Left lung (tissue), 10 donors: ENCODE measurements around the gene SPAAR. TPM values are rescaled to one million over a fixed set of nuclear protein-coding genes. Genes with fewer than 3 reads are reported as not detected.

Source experiments
- ATAC-seq: fragments of 200-7000 bp; cut with Tn5 transposase; one replicate; pipeline ENCODE4 v1.9.1; 2020; ENCODE audit warnings: moderate library complexity
- DNase-seq, 4 donors: peaks; one replicate each; pipeline ENCODE4 v3.0.0-alpha.2; 2013 to 2020
- H3K27ac ChIP-seq, 2 donors: fragments of 200-600 bp; sonication (generic) in 1 of 2; one replicate each; pipeline versions ENCODE4 v1.5.0 to v1.8.0; 2020 to 2021
- H3K27me3 ChIP-seq, 2 donors: fragments of 200-600 bp; sonication (generic) in 1 of 2; one replicate each; pipeline versions ENCODE4 v1.5.0 to v1.8.0; 2020 to 2021
- H3K36me3 ChIP-seq, 2 donors: fragments of 200-600 bp; sonication (generic) in 1 of 2; one replicate each; pipeline versions ENCODE4 v1.5.0 to v1.8.0; 2020 to 2021
- H3K4me1 ChIP-seq, 2 donors: fragments of 200-600 bp; one replicate each; pipeline ENCODE4 v1.8.0; 2021
- H3K4me3 ChIP-seq, 2 donors: fragments of 200-600 bp; sonication (generic) in 1 of 2; one replicate each; pipeline versions ENCODE4 v1.5.0 to v1.8.0; 2020 to 2021; ENCODE audit warnings: mild to moderate bottlenecking in 1 of 2
- H3K9me3 ChIP-seq, 2 donors: fragments of 200-600 bp; sonication (generic) in 1 of 2; one replicate each; pipeline versions ENCODE4 v1.5.0 to v1.8.0; 2020 to 2021
- CTCF ChIP-seq, 2 donors: fragments of 200-600 bp; sonication (generic) in 1 of 2; IDR thresholded peaks; one replicate each; pipeline versions ENCODE4 v1.5.0 to v1.8.0; 2021; ENCODE audit warnings: antibody characterized with exemption in 2 of 2
- intact Hi-C, 2 donors: fragments of 100-400 bp; cut with DNase I; formaldehyde crosslinking; loops; one replicate each; pipeline versions ENCODE4 v1.11.2 to v1.14.2; 2022
- polyA plus RNA-seq, 6 donors: library from polyadenylated mRNA; unstranded; fragments of 120-200 nt; gene quantifications; one replicate each; pipeline ENCODE4 v1.2.1, GENCODE V29; 2013; ENCODE audit not compliant: insufficient read length in 6 of 6
- total RNA-seq, 2 donors: library from RNA; stranded (reverse); fragmentation: NEBNext Ultra II Directional; extraction: Animal tissue kit (Norgen Biotek cat#: 25700); gene quantifications; one replicate each; pipeline ENCODE4 v1.2.1, GENCODE V29; 2021
- donor health status: DM: no; HTN: yes; CAD: no.
- donor health status: DM: no; HTN: no; CAD: no.

The SPAAR gene
- total and polyA plus RNA-seq, 8 donors: 2.9 to 6.8 (median 3.7) TPM

GRCh38 chr9:35948451-35948850, 39.2 kb downstream of the SPAAR start:
- H3K27ac ChIP-seq: peak overlapping the region; percentile 53

DNA sequence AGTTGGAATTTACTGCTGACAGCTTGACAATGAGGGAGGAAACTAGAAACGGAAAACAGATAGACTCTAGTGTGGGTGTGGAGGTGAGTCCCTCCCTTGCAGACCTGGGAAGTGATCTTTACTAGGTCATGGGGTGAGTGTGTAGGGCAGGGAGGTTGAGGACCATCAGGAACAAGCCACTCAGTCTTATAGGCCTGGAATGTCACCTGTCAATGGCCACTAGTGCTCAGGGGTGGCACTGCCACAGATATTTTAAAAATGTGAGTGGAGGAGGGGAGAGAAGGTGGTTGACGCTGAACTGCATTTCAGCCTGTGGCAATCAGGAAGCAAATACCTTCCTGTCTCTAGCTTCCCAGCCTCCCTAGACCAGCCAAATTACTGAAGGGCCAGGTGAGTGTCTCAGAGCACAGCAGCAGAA, 39.6 kb downstream of the SPAAR start:
- TF ChIP-seq CTCF (IDR thresholded peaks at IDR 0.05): no peak
- intact Hi-C loops: loop anchor here in 1 of 2 donors (5.0 kb wide), 1 partner anchor 42 kb away; the partner anchor contains the start of genes HRCT1 and SPAAR
- Histone ChIP-seq H3K27me3 (no peaks in the 10 kb centered on the region), H3K4me1 (peaks cover 8 to 16% of the 10 kb centered on the region in 2 donors), H3K4me3 (no peak overlapping the region), H3K9me3 (no peaks in the 10 kb centered on the region), H3K27ac (peak overlapping the region; percentile 53), H3K36me3 (no peaks in the 10 kb centered on the region)
- DNase-seq (peak in 1 of 4 donors; percentile 42), ATAC-seq (peak; percentile 86)

More at GRCh38 chr9:35948451-35948850, 39.2 kb downstream of the SPAAR start:
- H3K9me3 ChIP-seq: no peaks in the 10 kb centered on the region
- no peak for DNase-seq
- no peak for ATAC-seq
- peaks cover 8 to 16% of the 10 kb centered on the region in 2 donors for H3K4me1 ChIP-seq
- TF ChIP-seq CTCF (IDR thresholded peaks at IDR 0.05): no peak
- no peaks in the 10 kb centered on the region for H3K27me3 ChIP-seq
- intact Hi-C loops: loop anchor here in 1 of 2 donors (5.0 kb wide), 1 partner anchor 41 kb away; the partner anchor contains the start of genes HRCT1 and SPAAR
- no peak overlapping the region for H3K4me3 ChIP-seq
- no peaks in the 10 kb centered on the region for H3K36me3 ChIP-seq

GRCh38 chr9:35951736-35952135, 42.4 kb downstream of the SPAAR start:
- Histone ChIP-seq H3K4me1 (peaks cover 0 to 6% of the 10 kb centered on the region in 2 donors), H3K27me3 (no peaks in the 10 kb centered on the region), H3K27ac (peak overlapping the region in 1 of 2 donors; percentile 57), H3K4me3 (no peak overlapping the region), H3K9me3 (no peaks in the 10 kb centered on the region), H3K36me3 (no peaks in the 10 kb centered on the region)
- no peak for TF ChIP-seq CTCF (IDR thresholded peaks at IDR 0.05)
- intact Hi-C loops: no loop called here
- ATAC-seq (no peak), DNase-seq (no peak)

DNA sequence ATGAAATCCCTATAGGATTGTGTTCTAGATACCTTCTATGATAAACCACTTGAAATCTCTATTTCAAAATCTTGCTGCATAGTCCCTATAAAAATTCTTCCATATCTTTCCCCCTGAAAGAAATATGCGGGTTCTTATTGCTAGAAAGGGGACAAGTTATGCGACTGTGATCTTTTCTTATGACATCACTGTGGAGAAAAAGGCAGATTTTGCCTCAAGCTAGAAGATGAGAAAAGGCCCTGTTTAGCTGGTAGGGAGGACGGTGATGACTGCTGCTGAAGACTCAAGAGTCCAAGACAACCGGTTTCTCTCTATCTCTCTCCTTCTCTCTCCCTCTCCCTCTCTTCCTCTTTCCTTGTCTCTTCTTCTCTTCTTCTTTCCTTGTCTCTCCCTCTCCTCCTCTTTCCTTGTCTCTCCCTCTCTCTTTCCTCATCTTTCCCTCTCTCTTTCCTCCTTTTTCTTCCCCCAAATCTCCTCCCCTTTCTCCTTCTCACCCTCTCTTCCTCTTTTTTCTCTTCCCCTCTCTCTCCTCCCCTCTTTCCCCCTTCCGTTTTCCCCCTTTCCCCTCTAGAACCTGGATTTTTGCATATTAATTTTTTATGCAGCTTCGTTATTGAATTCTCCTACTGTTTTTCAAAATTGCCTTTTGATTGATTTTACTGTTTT, 43.4 kb downstream of the SPAAR start:
- H3K9me3 ChIP-seq: no peaks in the 10 kb centered on the region
- no peak overlapping the region for H3K4me3 ChIP-seq
- ATAC-seq (no peak), DNase-seq (no peak)
- no peak for TF ChIP-seq CTCF (IDR thresholded peaks at IDR 0.05)
- no peaks in the 10 kb centered on the region for H3K36me3 ChIP-seq
- peaks cover 0 to 6% of the 10 kb centered on the region in 2 donors for H3K4me1 ChIP-seq
- intact Hi-C loops: no loop called here
- no peak overlapping the region for H3K27ac ChIP-seq
- H3K27me3 ChIP-seq: no peaks in the 10 kb centered on the region

GRCh38 chr9:35954942-35955546, 45.8 kb downstream of the SPAAR start:
- TF ChIP-seq CTCF (IDR thresholded peaks at IDR 0.05): peak; percentile 65 to 86
- no peak overlapping the region for H3K27ac ChIP-seq
- intact Hi-C loops: no loop called here
- H3K4me3 ChIP-seq: no peak overlapping the region
- no peaks in the 10 kb centered on the region for H3K4me1 ChIP-seq
- DNase-seq: peak in 2 of 4 donors; percentile 63 to 80
- no peaks in the 10 kb centered on the region for H3K9me3 ChIP-seq
- H3K36me3 ChIP-seq: no peaks in the 10 kb centered on the region
- peak; percentile 93 for ATAC-seq
- H3K27me3 ChIP-seq: no peaks in the 10 kb centered on the region
